Mesothelial cell of epicardium (in vitro differentiated cells): Measurements from ENCODE around the gene MGAT5B. TPM values are rescaled to one million over a fixed set of nuclear protein-coding genes. Genes with fewer than 3 reads are reported as not detected.

Experiments used
- DNase-seq, 2 experiments: peaks; one replicate each; pipeline ENCODE4 v3.0.0; 2021; ENCODE audit warnings: low spot score in 2 of 2; ENCODE audit not compliant: unreplicated experiment in 2 of 2
- H3K27ac Mint-ChIP-seq: 2 replicates; pipeline ENCODE4 v1.8.0; 2021; ENCODE audit warnings: mixed read lengths
- H3K27me3 Mint-ChIP-seq: 2 replicates; pipeline ENCODE4 v1.8.0; 2021; ENCODE audit warnings: low read depth, mixed read lengths
- H3K36me3 Mint-ChIP-seq: 2 replicates; pipeline ENCODE4 v1.8.0; 2021; ENCODE audit warnings: mixed read lengths
- H3K4me1 Mint-ChIP-seq: 2 replicates; pipeline ENCODE4 v1.8.0; 2021; ENCODE audit warnings: mixed read lengths
- H3K4me3 Mint-ChIP-seq: 2 replicates; pipeline ENCODE4 v1.8.0; 2021; ENCODE audit warnings: mild to moderate bottlenecking, moderate library complexity, mixed read lengths
- H3K9me3 Mint-ChIP-seq: 2 replicates; pipeline ENCODE4 v1.8.0; 2021; ENCODE audit warnings: mixed read lengths
- total RNA-seq: library from RNA; stranded (reverse); gene quantifications from 3 replicates; pipeline ENCODE4 v1.2.1, GENCODE V29; 2021
- TF ChIP-seq, protein P1 (sequence below): fragments of 200-600 bp; sonication (generic); IDR thresholded peaks from one replicate; pipeline ENCODE4 v1.5.0; 2021; ENCODE audit warnings: antibody characterized with exemption; ENCODE audit not compliant: unreplicated experiment

Gene MGAT5B
- total RNA-seq, 1 donor from 2014 or later: 0.78 TPM

DNA sequence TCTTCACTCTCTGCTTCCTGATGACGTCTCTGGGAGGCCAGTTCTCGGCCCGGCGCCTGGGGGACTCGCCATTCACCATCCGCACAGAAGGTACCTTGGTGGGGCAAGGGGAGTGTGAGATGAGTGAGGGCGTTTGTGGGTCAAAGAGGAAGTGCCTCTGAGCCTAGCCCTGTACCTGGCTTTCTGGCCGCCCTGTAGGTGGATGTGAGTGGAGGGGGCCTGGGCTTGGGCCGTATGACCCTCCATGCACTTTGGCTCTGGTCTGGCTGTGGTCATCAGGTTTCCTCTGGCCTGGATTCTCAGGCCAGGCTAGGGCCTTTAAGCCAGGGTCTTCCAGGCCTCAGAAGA, 4.6 kb downstream of the MGAT5B start:
- Mint-ChIP-seq H3K27me3 (peaks cover 59% of the 10 kb centered on the region), H3K4me3 (no peak overlapping the region), H3K9me3 (peaks cover 4% of the 10 kb centered on the region), H3K36me3 (no peaks in the 10 kb centered on the region), H3K4me1 (peaks cover 3% of the 10 kb centered on the region), H3K27ac (no peak overlapping the region)
- TF ChIP-seq, protein P1, sequence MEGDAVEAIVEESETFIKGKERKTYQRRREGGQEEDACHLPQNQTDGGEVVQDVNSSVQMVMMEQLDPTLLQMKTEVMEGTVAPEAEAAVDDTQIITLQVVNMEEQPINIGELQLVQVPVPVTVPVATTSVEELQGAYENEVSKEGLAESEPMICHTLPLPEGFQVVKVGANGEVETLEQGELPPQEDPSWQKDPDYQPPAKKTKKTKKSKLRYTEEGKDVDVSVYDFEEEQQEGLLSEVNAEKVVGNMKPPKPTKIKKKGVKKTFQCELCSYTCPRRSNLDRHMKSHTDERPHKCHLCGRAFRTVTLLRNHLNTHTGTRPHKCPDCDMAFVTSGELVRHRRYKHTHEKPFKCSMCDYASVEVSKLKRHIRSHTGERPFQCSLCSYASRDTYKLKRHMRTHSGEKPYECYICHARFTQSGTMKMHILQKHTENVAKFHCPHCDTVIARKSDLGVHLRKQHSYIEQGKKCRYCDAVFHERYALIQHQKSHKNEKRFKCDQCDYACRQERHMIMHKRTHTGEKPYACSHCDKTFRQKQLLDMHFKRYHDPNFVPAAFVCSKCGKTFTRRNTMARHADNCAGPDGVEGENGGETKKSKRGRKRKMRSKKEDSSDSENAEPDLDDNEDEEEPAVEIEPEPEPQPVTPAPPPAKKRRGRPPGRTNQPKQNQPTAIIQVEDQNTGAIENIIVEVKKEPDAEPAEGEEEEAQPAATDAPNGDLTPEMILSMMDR: no peak
- no peak for DNase-seq

DNA sequence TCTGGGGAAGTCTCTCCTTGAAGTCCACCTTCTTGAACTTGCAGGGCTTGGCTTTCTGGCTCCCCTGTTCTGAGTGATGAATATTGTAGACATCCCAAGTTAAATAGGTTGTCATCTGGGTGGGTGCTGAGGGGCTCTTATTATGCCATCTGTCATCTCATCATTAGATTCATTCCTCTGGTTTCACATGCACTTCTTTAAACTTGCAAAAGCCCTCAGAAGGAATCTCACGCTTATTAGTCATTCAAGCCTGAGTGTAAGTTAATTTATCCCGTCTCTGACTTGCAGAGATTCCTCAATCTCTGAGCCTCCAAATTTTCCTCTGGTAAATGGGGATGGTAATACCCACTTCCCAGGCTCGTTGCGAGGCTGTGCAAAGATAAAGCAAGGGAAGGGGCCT, 5.7 kb downstream of the MGAT5B start:
- DNase-seq: no peak
- peaks cover 4% of the 10 kb centered on the region for H3K9me3 Mint-ChIP-seq
- H3K36me3 Mint-ChIP-seq: no peaks in the 10 kb centered on the region
- H3K4me1 Mint-ChIP-seq: peaks cover 2% of the 10 kb centered on the region
- no peak overlapping the region for H3K27ac Mint-ChIP-seq
- TF ChIP-seq, protein P1: no peak
- peaks cover 58% of the 10 kb centered on the region for H3K27me3 Mint-ChIP-seq
- H3K4me3 Mint-ChIP-seq: no peak overlapping the region

DNA sequence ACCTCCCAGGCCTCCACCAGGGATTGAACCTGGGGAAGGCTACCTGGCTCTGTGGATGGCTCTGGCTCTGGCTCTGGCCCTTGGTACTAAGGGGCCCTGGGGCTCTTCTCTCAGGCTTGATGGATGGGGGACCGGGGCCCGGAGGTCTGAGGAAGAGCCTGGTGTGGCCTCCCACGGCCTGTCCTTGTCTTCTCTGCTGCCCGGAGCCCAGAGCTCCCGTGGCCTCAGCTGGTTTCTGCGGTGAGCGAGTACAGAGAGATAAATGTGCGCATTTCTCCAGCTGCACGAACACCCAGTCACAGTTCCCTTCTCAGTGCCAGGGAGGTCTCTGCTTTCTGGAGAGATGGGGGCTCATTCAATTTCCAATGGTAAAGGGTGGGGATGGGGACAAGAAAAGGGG, 9.2 kb downstream of the MGAT5B start:
- Mint-ChIP-seq H3K4me1 (no peaks in the 10 kb centered on the region), H3K4me3 (no peak overlapping the region), H3K36me3 (no peaks in the 10 kb centered on the region), H3K27ac (no peak overlapping the region), H3K9me3 (peaks cover 4% of the 10 kb centered on the region), H3K27me3 (peaks cover 54% of the 10 kb centered on the region)
- DNase-seq: no peak
- TF ChIP-seq, protein P1: no peak

DNA sequence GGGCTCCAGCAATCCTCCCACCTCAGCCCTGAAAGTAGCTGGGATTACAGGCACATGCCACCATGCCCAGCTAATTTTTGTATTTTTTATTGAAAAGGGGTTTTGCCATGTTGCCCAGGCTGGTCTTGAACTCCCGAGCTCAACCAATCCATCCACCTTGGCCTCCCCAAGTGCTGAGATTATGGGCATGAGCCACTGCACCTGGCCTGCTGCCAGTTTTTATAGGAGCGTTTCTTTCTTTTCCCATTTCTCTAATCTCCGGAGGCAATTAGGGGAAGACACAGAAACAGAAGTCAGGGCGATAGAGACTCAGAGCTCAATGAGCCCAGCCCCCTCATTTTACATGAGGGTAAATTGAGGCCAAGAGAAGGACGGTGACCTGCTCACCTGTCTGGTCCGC, 10.4 kb downstream of the MGAT5B start:
- no peak for DNase-seq
- H3K27ac Mint-ChIP-seq: no peak overlapping the region
- H3K9me3 Mint-ChIP-seq: peaks cover 4% of the 10 kb centered on the region
- no peaks in the 10 kb centered on the region for H3K36me3 Mint-ChIP-seq
- H3K4me1 Mint-ChIP-seq: no peaks in the 10 kb centered on the region
- TF ChIP-seq, protein P1: no peak
- peaks cover 47% of the 10 kb centered on the region for H3K27me3 Mint-ChIP-seq
- no peak overlapping the region for H3K4me3 Mint-ChIP-seq

DNA sequence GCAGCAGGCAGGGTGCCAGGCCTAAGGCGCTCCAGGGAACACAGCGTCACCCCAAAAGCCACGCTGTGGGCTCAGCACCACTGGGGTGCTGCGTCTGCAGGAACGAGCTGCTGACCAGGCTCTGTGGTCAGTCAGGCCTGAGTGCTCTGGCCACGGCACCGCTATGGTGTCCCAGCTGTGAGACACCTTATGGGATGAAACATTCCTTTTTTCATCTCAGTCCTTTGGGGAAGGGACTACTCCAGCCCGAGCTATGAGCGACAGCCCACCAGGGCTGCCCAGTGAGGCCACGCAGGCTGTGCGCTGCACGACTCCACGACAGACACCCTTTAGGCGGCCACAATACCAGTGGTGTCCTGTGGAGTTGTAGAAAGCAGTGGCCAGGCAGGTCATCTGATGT, 11.1 kb downstream of the MGAT5B start:
- peaks cover 43% of the 10 kb centered on the region for H3K27me3 Mint-ChIP-seq
- TF ChIP-seq, protein P1: no peak
- H3K36me3 Mint-ChIP-seq: no peaks in the 10 kb centered on the region
- no peak overlapping the region for H3K27ac Mint-ChIP-seq
- H3K4me3 Mint-ChIP-seq: no peak overlapping the region
- H3K9me3 Mint-ChIP-seq: peaks cover 4% of the 10 kb centered on the region
- DNase-seq: no peak
- no peaks in the 10 kb centered on the region for H3K4me1 Mint-ChIP-seq

DNA sequence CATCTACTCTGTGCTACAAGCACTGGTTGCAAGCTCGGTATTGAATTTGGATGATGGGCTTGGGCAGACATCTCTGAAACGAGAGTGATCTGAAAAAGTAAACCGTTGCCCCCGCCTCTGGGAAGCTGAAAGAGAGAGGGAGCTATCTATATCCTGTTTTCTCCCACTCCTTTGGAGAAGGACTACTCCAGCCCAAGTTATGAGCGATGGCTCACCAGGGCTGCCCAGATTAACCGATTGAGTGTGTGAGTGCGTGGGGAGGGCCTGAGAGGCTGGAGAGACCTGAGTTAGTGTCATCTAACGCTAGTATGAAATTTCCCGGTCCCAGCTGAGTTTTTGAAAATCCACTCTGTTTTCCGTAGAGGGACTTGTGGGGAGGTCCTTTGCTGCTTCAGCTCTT, 11.5 kb downstream of the MGAT5B start:
- TF ChIP-seq, protein P1: no peak
- Mint-ChIP-seq H3K36me3 (no peaks in the 10 kb centered on the region), H3K4me1 (no peaks in the 10 kb centered on the region), H3K9me3 (peaks cover 4% of the 10 kb centered on the region), H3K4me3 (no peak overlapping the region), H3K27ac (no peak overlapping the region), H3K27me3 (peaks cover 43% of the 10 kb centered on the region)
- DNase-seq: no peak
